ENCODE results near the gene MAMDC4.

GRCh38 chr9:136867480-136867879 lies 15.3 kb downstream of the MAMDC4 start:
- no peak for TF ChIP-seq POLR2A (IDR thresholded peaks at IDR 0.05; ENCODE audit: low read length)
- TF ChIP-seq GATA1 (IDR thresholded peaks at IDR 0.05; ENCODE audit: low read depth, low read length): no peak

All from erythroblast (primary cell).